ENCODE data around the gene GATA6. TPM values are rescaled to one million over a fixed set of nuclear protein-coding genes. Genes with fewer than 3 reads are reported as not detected.

GATA6 gene
- polyA plus RNA-seq, 3 donors, result 0.04 TPM; not detected in 2

DNA sequence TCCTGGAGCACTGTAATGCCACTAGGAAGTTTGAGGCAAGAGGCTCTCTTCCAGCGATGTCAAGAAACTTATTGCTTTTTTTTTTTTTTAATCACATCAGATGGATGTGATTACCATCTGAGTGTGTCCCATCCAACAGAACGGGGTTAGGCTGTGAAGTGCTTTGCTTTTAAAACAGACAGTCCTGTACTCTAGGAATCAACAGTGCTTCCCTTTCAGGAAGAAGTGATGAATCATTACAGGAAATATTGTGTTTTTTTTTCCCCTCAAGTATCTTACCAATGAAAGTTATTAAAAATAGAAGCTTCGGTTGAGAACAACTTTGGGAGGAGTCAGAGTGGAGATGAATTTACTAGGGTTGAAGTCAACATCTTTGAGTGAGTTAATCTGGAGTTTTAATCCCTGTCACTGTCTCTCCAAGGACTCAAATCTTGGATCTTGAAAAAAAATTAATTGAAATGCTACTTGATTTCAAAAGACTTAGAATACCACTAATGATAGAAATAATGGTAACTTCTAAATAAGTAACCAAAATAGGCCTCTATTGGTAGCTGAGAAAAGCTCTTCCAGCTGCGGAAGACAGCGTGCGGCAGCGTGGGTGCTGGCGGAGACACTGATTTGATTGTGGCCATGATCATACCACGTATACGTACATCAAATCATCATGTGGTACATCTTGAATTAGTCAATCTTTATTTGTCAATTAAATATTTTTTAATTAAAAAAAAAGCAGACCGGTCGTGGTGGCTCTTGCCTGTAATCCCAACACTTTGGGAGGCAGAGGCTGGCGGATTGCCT, 45.5 kb downstream of the GATA6 start:
- no peaks in the 10 kb centered on the region for H4K20me1 ChIP-seq (ENCODE audit: insufficient read depth, low read length)
- peaks cover 1 to 2% (median 2%) of the 10 kb centered on the region in 3 donors for H3K27me3 Mint-ChIP-seq (ENCODE audit: low read depth in 3 of 3)
- no peak overlapping the region for H3K27ac Mint-ChIP-seq
- no peak for DNase-seq
- no peak overlapping the region for H3K4me3 ChIP-seq (replicated peaks in 1 of 3; ENCODE audit: low read depth in 2 of 3, low read length in 3 of 3)
- H3K27me3 ChIP-seq (ENCODE audit: control insufficient read depth in 2 of 2, insufficient read depth in 2 of 2, low read length in 2 of 2), result no peaks in the 10 kb centered on the region
- no peak overlapping the region for H3K4me3 Mint-ChIP-seq
- no peak overlapping the region for H3K4me2 ChIP-seq (replicated peaks; ENCODE audit: extremely low read depth, low read length, poor library complexity, severe bottlenecking)
- no peak overlapping the region for H3K27ac ChIP-seq (ENCODE audit: low read depth in 1 of 2, low read length in 2 of 2)
- no peak overlapping the region for H2AFZ ChIP-seq (ENCODE audit: insufficient read depth, low read depth, low read length, poor library complexity, severe bottlenecking)
- H3K36me3 ChIP-seq (replicated peaks in 1 of 2; ENCODE audit: control insufficient read depth in 1 of 2, insufficient read depth in 2 of 2, low read length in 2 of 2), result no peaks in the 10 kb centered on the region
- H3K36me3 Mint-ChIP-seq, result no peaks in the 10 kb centered on the region
- no peak overlapping the region for H3K9ac ChIP-seq (ENCODE audit: insufficient read depth, low read length, poor library complexity, severe bottlenecking)
- peaks cover 0 to 11% (median 0%) of the 10 kb centered on the region in 7 donors for H3K9me3 Mint-ChIP-seq
- H3K4me1 Mint-ChIP-seq, result peaks cover 4% of the 10 kb centered on the region
- H3K9me3 ChIP-seq (replicated peaks in 1 of 2; ENCODE audit: control insufficient read depth in 1 of 2, insufficient read depth in 1 of 2, low read length in 2 of 2), result no peaks in the 10 kb centered on the region
- 97% methylated on average over 6 of the region's 13 CpGs for WGBS (ENCODE audit: insufficient coverage)
- intact Hi-C loops (cut with micrococcal nuclease), result no loop called here
- H3K79me2 ChIP-seq (ENCODE audit: insufficient read depth, low read length), result no peaks in the 10 kb centered on the region
- TF ChIP-seq, protein P1, sequence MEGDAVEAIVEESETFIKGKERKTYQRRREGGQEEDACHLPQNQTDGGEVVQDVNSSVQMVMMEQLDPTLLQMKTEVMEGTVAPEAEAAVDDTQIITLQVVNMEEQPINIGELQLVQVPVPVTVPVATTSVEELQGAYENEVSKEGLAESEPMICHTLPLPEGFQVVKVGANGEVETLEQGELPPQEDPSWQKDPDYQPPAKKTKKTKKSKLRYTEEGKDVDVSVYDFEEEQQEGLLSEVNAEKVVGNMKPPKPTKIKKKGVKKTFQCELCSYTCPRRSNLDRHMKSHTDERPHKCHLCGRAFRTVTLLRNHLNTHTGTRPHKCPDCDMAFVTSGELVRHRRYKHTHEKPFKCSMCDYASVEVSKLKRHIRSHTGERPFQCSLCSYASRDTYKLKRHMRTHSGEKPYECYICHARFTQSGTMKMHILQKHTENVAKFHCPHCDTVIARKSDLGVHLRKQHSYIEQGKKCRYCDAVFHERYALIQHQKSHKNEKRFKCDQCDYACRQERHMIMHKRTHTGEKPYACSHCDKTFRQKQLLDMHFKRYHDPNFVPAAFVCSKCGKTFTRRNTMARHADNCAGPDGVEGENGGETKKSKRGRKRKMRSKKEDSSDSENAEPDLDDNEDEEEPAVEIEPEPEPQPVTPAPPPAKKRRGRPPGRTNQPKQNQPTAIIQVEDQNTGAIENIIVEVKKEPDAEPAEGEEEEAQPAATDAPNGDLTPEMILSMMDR (IDR thresholded peaks at IDR 0.05), result no peak
- no peaks in the 10 kb centered on the region for H3K4me1 ChIP-seq (ENCODE audit: control insufficient read depth in 1 of 2, insufficient read depth in 2 of 2, low read length in 2 of 2)

DNA sequence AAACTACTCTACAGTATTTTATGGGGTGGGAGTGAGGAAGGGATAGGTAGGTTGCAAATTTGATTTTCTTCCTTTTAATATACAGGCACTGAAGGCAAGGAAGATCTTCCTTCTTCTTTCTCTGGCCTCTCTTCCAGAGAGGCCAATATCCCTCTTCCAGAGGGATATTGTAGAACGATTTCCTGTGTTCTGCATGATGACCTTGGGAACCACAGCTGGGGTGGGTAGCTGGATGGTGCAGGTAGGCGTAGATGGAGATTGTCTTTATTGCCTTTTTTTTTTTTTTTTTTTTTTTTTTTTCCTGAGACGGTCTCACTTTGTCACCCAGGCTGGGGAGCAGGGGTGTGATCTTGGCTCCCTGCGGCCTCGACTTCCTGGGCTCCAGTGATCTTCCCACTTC, 49.4 kb downstream of the GATA6 start:
- H4K20me1 ChIP-seq (ENCODE audit: insufficient read depth, low read length), result no peaks in the 10 kb centered on the region
- H3K36me3 Mint-ChIP-seq, result no peaks in the 10 kb centered on the region
- peaks cover 0 to 6% (median 6%) of the 10 kb centered on the region in 3 donors for H3K27me3 Mint-ChIP-seq (ENCODE audit: low read depth in 3 of 3)
- peaks cover 6% of the 10 kb centered on the region for H3K4me1 Mint-ChIP-seq
- no peak overlapping the region for H3K9ac ChIP-seq (ENCODE audit: insufficient read depth, low read length, poor library complexity, severe bottlenecking)
- H3K27ac Mint-ChIP-seq, result no peak overlapping the region
- no peaks in the 10 kb centered on the region for H3K9me3 ChIP-seq (replicated peaks in 1 of 2; ENCODE audit: control insufficient read depth in 1 of 2, insufficient read depth in 1 of 2, low read length in 2 of 2)
- intact Hi-C loops (cut with micrococcal nuclease), result no loop called here
- no peak overlapping the region for H3K27ac ChIP-seq (ENCODE audit: low read depth in 1 of 2, low read length in 2 of 2)
- H3K36me3 ChIP-seq (replicated peaks in 1 of 2; ENCODE audit: control insufficient read depth in 1 of 2, insufficient read depth in 2 of 2, low read length in 2 of 2), result no peaks in the 10 kb centered on the region
- no peaks in the 10 kb centered on the region for H3K27me3 ChIP-seq (ENCODE audit: control insufficient read depth in 2 of 2, insufficient read depth in 2 of 2, low read length in 2 of 2)
- peaks cover 0 to 11% (median 4%) of the 10 kb centered on the region in 7 donors for H3K9me3 Mint-ChIP-seq
- no CpG with 5 or more reads among the region's 5 CpGs for WGBS (ENCODE audit: insufficient coverage)
- no peak for DNase-seq
- H3K79me2 ChIP-seq (ENCODE audit: insufficient read depth, low read length), result no peaks in the 10 kb centered on the region
- H3K4me1 ChIP-seq (ENCODE audit: control insufficient read depth in 1 of 2, insufficient read depth in 2 of 2, low read length in 2 of 2), result no peaks in the 10 kb centered on the region
- TF ChIP-seq, protein P1 (IDR thresholded peaks at IDR 0.05), result no peak
- H3K4me3 ChIP-seq (replicated peaks in 1 of 3; ENCODE audit: low read depth in 2 of 3, low read length in 3 of 3), result no peak overlapping the region
- H2AFZ ChIP-seq (ENCODE audit: insufficient read depth, low read depth, low read length, poor library complexity, severe bottlenecking), result no peak overlapping the region
- no peak overlapping the region for H3K4me3 Mint-ChIP-seq
- H3K4me2 ChIP-seq (replicated peaks; ENCODE audit: extremely low read depth, low read length, poor library complexity, severe bottlenecking), result no peak overlapping the region

Measured in CD14-positive monocyte (primary cell).